GM15510 (cell line): ENCODE data around the gene CDH23.

Experiments
- POLR2A ChIP-seq: IDR thresholded peaks from 3 replicates; pipeline ENCODE4 v1.6.1; 2011; ENCODE audit warnings: borderline replicate concordance; ENCODE audit not compliant: insufficient read length; ENCODE audit errors: extremely low read depth

CDH23 gene

GRCh38 chr10:71394926-71395562, 1.7 kb upstream of the CDH23 start:
- TF ChIP-seq POLR2A: no peak

- no peak for TF ChIP-seq POLR2A
These were observed 1.1 kb upstream of the CDH23 start for GRCh38 chr10:71395621-71396020.

GRCh38 chr10:71396084-71396710, 523 bp upstream of the CDH23 start:
- no peak for TF ChIP-seq POLR2A

GRCh38 chr10:71397296-71398212, 834 bp downstream of the CDH23 start:
- no peak for TF ChIP-seq POLR2A

- TF ChIP-seq POLR2A: no peak
These were observed 2.3 kb downstream of the CDH23 start for GRCh38 chr10:71398976-71399375.

- TF ChIP-seq POLR2A: no peak
These were observed 3.2 kb downstream of the CDH23 start for GRCh38 chr10:71399946-71400345.

- no peak for TF ChIP-seq POLR2A
These were observed 4.3 kb downstream of the CDH23 start for GRCh38 chr10:71401056-71401455.

- TF ChIP-seq POLR2A: no peak
These were observed 5.3 kb downstream of the CDH23 start for GRCh38 chr10:71402005-71402404.

GRCh38 chr10:71404503-71405295, 8.0 kb downstream of the CDH23 start:
- TF ChIP-seq POLR2A: no peak

- no peak for TF ChIP-seq POLR2A
These were observed 10.2 kb downstream of the CDH23 start for GRCh38 chr10:71406878-71407277.

- TF ChIP-seq POLR2A: no peak
These were observed 11.9 kb downstream of the CDH23 start for GRCh38 chr10:71408436-71409225.

- no peak for TF ChIP-seq POLR2A
These were observed 12.9 kb downstream of the CDH23 start for GRCh38 chr10:71409516-71410104.

GRCh38 chr10:71413581-71413980, 16.9 kb downstream of the CDH23 start:
- no peak for TF ChIP-seq POLR2A

- TF ChIP-seq POLR2A: no peak
These were observed 17.6 kb downstream of the CDH23 start for GRCh38 chr10:71414359-71414758.

- TF ChIP-seq POLR2A: no peak
These were observed 22.4 kb downstream of the CDH23 start for GRCh38 chr10:71419002-71419540.
